ENCODE results near the gene DPYSL5. TPM values are rescaled to one million over a fixed set of nuclear protein-coding genes. Genes with fewer than 3 reads are reported as not detected.

DPYSL5 gene
- total and polyA plus RNA-seq, 7 experiments from 2014 or later: not detected

- Histone ChIP-seq H3K36me3 (ENCODE audit: control insufficient read depth in 2 of 3, insufficient read depth in 3 of 3, low read length in 3 of 3) (no peaks in the 10 kb centered on the region), H3K9me3 (ENCODE audit: control insufficient read depth in 2 of 3, low read length in 3 of 3) (no peaks in the 10 kb centered on the region), H3K4me3 (ENCODE audit: low read length) (no peak overlapping the region), H3K27me3 (ENCODE audit: control insufficient read depth in 2 of 2, insufficient read depth in 2 of 2, low read length in 2 of 2) (no peaks in the 10 kb centered on the region), H3K27ac (ENCODE audit: low read depth, low read length) (no peak overlapping the region), H3K4me1 (ENCODE audit: control insufficient read depth in 2 of 2, insufficient read depth in 2 of 2, low read length in 2 of 2) (no peaks in the 10 kb centered on the region)
- CTCF ChIA-PET: no interaction called here
- peaks cover 0 to 2% (median 0%) of the 10 kb centered on the region in 7 donors for H3K4me1 Mint-ChIP-seq
- intact Hi-C loops (cut with micrococcal nuclease): no loop called here
- POLR2A ChIA-PET: no interaction called here
- peaks cover 0 to 10% (median 4%) of the 10 kb centered on the region in 5 donors for H3K27me3 Mint-ChIP-seq
- peak; percentile 68 for ATAC-seq
- H3K27ac Mint-ChIP-seq: peak overlapping the region in 1 of 9 donors; percentile 7
- DNase-seq: no peak
- no peaks in the 10 kb centered on the region for H3K9me3 Mint-ChIP-seq
- H3K36me3 Mint-ChIP-seq: no peaks in the 10 kb centered on the region
- no peak overlapping the region for H3K4me3 Mint-ChIP-seq
Measured at GRCh38 chr2:26887151-26887550, 39.2 kb downstream of the DPYSL5 start.

- Histone ChIP-seq H3K9me3 (ENCODE audit: control insufficient read depth in 2 of 3, low read length in 3 of 3) (no peaks in the 10 kb centered on the region), H3K36me3 (ENCODE audit: control insufficient read depth in 2 of 3, insufficient read depth in 3 of 3, low read length in 3 of 3) (no peaks in the 10 kb centered on the region), H3K4me1 (ENCODE audit: control insufficient read depth in 2 of 2, insufficient read depth in 2 of 2, low read length in 2 of 2) (no peaks in the 10 kb centered on the region), H3K27me3 (ENCODE audit: control insufficient read depth in 2 of 2, insufficient read depth in 2 of 2, low read length in 2 of 2) (no peaks in the 10 kb centered on the region), H3K4me3 (ENCODE audit: low read length) (no peak overlapping the region), H3K27ac (ENCODE audit: low read depth, low read length) (no peak overlapping the region)
- Mint-ChIP-seq H3K36me3 (no peaks in the 10 kb centered on the region), H3K9me3 (no peaks in the 10 kb centered on the region), H3K27ac (no peak overlapping the region), H3K27me3 (peaks cover 0 to 6% (median 0%) of the 10 kb centered on the region in 5 donors), H3K4me3 (no peak overlapping the region), H3K4me1 (peaks cover 0 to 2% (median 0%) of the 10 kb centered on the region in 7 donors)
- ATAC-seq (no peak), DNase-seq (no peak)
- intact Hi-C loops (cut with micrococcal nuclease): no loop called here
- POLR2A ChIA-PET: no interaction called here
- CTCF ChIA-PET: interaction anchor here (0.6 kb wide), 1 partner anchor 106 kb away, joined by 4 read pairs; no protein-coding TSS in a partner anchor
Measured at GRCh38 chr2:26889796-26890195, 41.9 kb downstream of the DPYSL5 start.

DNA sequence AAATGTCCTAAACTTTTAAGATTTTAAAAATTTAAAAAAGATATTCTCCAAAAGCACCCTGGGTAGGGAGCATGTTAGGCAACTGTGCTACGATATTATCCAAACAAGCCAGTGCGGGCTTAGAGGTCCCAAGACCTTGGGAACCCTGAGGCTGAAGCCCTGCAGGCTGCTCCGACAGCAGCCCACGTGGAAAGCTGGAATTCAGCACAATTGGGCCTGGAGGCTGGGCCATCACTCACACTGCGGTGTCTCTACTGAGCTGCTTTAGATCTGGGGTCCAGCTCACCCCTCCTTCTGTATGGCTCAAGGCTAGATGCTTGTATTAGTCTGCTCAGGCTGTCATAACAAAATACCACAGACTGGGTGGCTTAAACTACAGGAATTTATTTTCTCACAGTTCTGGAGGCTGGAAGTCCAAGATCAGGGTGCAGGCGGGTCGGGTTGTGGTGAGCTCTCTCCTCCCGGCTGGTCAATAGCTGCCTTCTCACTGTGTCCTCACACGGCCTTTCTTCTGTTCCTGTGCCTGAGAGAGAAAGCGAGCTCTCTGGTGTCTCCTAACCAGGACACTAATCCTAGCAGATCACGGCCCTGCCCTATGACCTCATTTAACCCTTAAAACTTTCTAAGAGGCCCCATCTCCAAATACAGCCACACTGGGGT lies 42.5 kb downstream of the DPYSL5 start:
- Mint-ChIP-seq H3K27me3 (peaks cover 0 to 9% (median 0%) of the 10 kb centered on the region in 5 donors), H3K36me3 (no peaks in the 10 kb centered on the region), H3K4me1 (peaks cover 0 to 2% (median 0%) of the 10 kb centered on the region in 7 donors), H3K4me3 (no peak overlapping the region), H3K9me3 (peaks cover 0 to 3% (median 0%) of the 10 kb centered on the region in 11 donors), H3K27ac (no peak overlapping the region)
- H3K36me3 ChIP-seq (ENCODE audit: control insufficient read depth in 2 of 3, insufficient read depth in 3 of 3, low read length in 3 of 3): no peaks in the 10 kb centered on the region
- no peaks in the 10 kb centered on the region for H3K4me1 ChIP-seq (ENCODE audit: control insufficient read depth in 2 of 2, insufficient read depth in 2 of 2, low read length in 2 of 2)
- DNase-seq (no peak), ATAC-seq (no peak)
- no peaks in the 10 kb centered on the region for H3K9me3 ChIP-seq (ENCODE audit: control insufficient read depth in 2 of 3, low read length in 3 of 3)
- ChIA-PET CTCF (no interaction called here), POLR2A (no interaction called here)
- no peak overlapping the region for H3K27ac ChIP-seq (ENCODE audit: low read depth, low read length)
- H3K4me3 ChIP-seq (ENCODE audit: low read length): no peak overlapping the region
- intact Hi-C loops (cut with micrococcal nuclease): no loop called here
- no peaks in the 10 kb centered on the region for H3K27me3 ChIP-seq (ENCODE audit: control insufficient read depth in 2 of 2, insufficient read depth in 2 of 2, low read length in 2 of 2)

DNA sequence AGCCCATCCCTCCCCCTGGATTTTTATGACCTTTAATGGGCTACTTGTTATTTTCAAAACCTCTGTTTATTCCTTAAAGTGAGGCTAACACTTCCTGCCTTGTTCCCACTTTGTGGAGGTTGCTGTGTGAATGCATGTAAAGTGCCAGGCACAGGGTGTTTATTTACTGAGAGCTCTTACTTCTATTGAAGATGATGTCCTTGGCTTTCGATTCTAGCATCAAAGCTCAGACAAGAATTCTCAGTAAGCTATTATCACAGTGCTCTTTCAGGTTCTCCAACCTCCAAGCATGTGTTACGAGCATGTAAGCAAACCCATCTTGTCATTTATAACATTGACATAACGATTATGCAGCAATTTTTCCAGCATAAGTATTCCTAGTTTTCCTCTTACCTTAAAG lies 44.2 kb downstream of the DPYSL5 start:
- Mint-ChIP-seq H3K4me3 (no peak overlapping the region), H3K4me1 (no peaks in the 10 kb centered on the region), H3K27me3 (peaks cover 0 to 18% (median 0%) of the 10 kb centered on the region in 5 donors), H3K9me3 (peaks cover 0 to 4% (median 0%) of the 10 kb centered on the region in 11 donors), H3K27ac (no peak overlapping the region), H3K36me3 (no peaks in the 10 kb centered on the region)
- no peaks in the 10 kb centered on the region for H3K36me3 ChIP-seq (ENCODE audit: control insufficient read depth in 2 of 3, insufficient read depth in 3 of 3, low read length in 3 of 3)
- no peak overlapping the region for H3K27ac ChIP-seq (ENCODE audit: low read depth, low read length)
- H3K4me3 ChIP-seq (ENCODE audit: low read length): no peak overlapping the region
- no peak for DNase-seq
- ATAC-seq: no peak
- no peaks in the 10 kb centered on the region for H3K27me3 ChIP-seq (ENCODE audit: control insufficient read depth in 2 of 2, insufficient read depth in 2 of 2, low read length in 2 of 2)
- POLR2A ChIA-PET: no interaction called here
- intact Hi-C loops (cut with micrococcal nuclease): no loop called here
- CTCF ChIA-PET: no interaction called here
- H3K4me1 ChIP-seq (ENCODE audit: control insufficient read depth in 2 of 2, insufficient read depth in 2 of 2, low read length in 2 of 2): no peaks in the 10 kb centered on the region
- H3K9me3 ChIP-seq (ENCODE audit: control insufficient read depth in 2 of 3, low read length in 3 of 3): no peaks in the 10 kb centered on the region

- Mint-ChIP-seq H3K9me3 (peaks cover 0 to 4% (median 0%) of the 10 kb centered on the region in 11 donors), H3K4me3 (no peak overlapping the region), H3K27me3 (peaks cover 0 to 23% (median 4%) of the 10 kb centered on the region in 5 donors), H3K4me1 (no peaks in the 10 kb centered on the region), H3K36me3 (no peaks in the 10 kb centered on the region), H3K27ac (no peak overlapping the region)
- CTCF ChIA-PET: no interaction called here
- ATAC-seq (no peak), DNase-seq (no peak)
- H3K36me3 ChIP-seq (ENCODE audit: control insufficient read depth in 2 of 3, insufficient read depth in 3 of 3, low read length in 3 of 3): no peaks in the 10 kb centered on the region
- intact Hi-C loops (cut with micrococcal nuclease): no loop called here
- no peaks in the 10 kb centered on the region for H3K9me3 ChIP-seq (ENCODE audit: control insufficient read depth in 2 of 3, low read length in 3 of 3)
- H3K4me3 ChIP-seq (ENCODE audit: low read length): no peak overlapping the region
- no peaks in the 10 kb centered on the region for H3K4me1 ChIP-seq (ENCODE audit: control insufficient read depth in 2 of 2, insufficient read depth in 2 of 2, low read length in 2 of 2)
- H3K27ac ChIP-seq (ENCODE audit: low read depth, low read length): no peak overlapping the region
- no peaks in the 10 kb centered on the region for H3K27me3 ChIP-seq (ENCODE audit: control insufficient read depth in 2 of 2, insufficient read depth in 2 of 2, low read length in 2 of 2)
- POLR2A ChIA-PET: interaction anchor here (0.7 kb wide), 1 partner anchor 1687 kb away, joined by 3 read pairs; no protein-coding TSS in a partner anchor
Measured at GRCh38 chr2:26892922-26893524, 45.1 kb downstream of the DPYSL5 start.

- ChIA-PET POLR2A (no interaction called here), CTCF (no interaction called here)
- H3K4me3 Mint-ChIP-seq: no peak overlapping the region
- Histone ChIP-seq H3K27me3 (ENCODE audit: control insufficient read depth in 2 of 2, insufficient read depth in 2 of 2, low read length in 2 of 2) (no peaks in the 10 kb centered on the region), H3K9me3 (ENCODE audit: control insufficient read depth in 2 of 3, low read length in 3 of 3) (no peaks in the 10 kb centered on the region), H3K36me3 (ENCODE audit: control insufficient read depth in 2 of 3, insufficient read depth in 3 of 3, low read length in 3 of 3) (no peaks in the 10 kb centered on the region), H3K27ac (ENCODE audit: low read depth, low read length) (no peak overlapping the region), H3K4me3 (ENCODE audit: low read length) (no peak overlapping the region), H3K4me1 (ENCODE audit: control insufficient read depth in 2 of 2, insufficient read depth in 2 of 2, low read length in 2 of 2) (no peaks in the 10 kb centered on the region)
- no peaks in the 10 kb centered on the region for H3K36me3 Mint-ChIP-seq
- intact Hi-C loops (cut with micrococcal nuclease): no loop called here
- H3K27ac Mint-ChIP-seq: no peak overlapping the region
- peaks cover 0 to 22% (median 6%) of the 10 kb centered on the region in 5 donors for H3K27me3 Mint-ChIP-seq
- H3K9me3 Mint-ChIP-seq: peaks cover 0 to 4% (median 0%) of the 10 kb centered on the region in 11 donors
- DNase-seq (no peak), ATAC-seq (no peak)
- H3K4me1 Mint-ChIP-seq: no peaks in the 10 kb centered on the region
Measured at GRCh38 chr2:26894136-26894535, 46.2 kb downstream of the DPYSL5 start.
